GM21423 (cell line): ENCODE measurements around the gene PIP4P1.
A peak's percentile ranks its signal among the peaks of the same experiment; 100 is the strongest.

Experiments used
- ATAC-seq: cut with Tn5 transposase; IDR thresholded peaks from one replicate; pipeline ENCODE4 v1.9.1; 2021; ENCODE audit warnings: mild to moderate bottlenecking, moderate library complexity; ENCODE audit not compliant: unreplicated experiment

Gene PIP4P1

DNA sequence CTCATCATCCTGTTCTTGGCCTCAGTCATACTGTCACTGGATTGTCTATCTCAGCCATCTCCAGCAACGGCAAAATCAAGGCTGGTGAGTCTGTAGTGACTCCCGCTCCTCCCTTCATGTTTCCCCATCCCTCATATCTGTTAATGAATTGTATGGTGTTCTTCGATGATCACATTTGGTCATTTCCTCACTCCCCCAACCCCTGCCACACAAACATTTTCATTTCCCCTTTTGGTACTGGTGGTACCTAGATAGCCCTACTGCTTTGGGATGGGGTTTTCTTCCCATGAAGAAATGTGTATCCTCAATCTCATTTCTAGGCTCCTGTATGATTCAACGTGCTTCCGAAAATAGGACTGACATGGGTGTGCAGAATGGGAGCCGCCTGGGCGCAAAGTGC is 22.6 kb downstream of the PIP4P1 start:
- ATAC-seq = no peak

DNA sequence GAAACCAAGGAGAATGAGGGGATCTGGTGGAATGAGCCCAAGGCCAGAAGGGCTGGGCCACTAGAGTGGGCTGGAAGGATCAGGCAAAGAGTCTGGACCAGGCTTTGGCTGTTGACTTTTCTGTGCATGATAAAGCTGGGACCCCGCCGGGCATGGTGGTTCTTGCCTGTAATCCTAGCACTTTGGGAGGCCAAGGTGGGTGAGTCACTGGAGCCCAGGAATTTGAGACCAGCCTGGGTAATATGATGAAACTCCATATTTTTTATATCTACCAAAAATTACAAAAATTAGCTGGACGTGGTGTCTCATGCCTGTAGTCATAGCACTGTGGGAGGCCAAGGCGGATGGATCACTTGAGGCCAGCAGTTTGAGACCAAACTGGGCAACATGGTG is 24.9 kb downstream of the PIP4P1 start:
- no peak for ATAC-seq

- no peak for ATAC-seq
These were observed 25.5 kb downstream of the PIP4P1 start, which contains the start of gene KLHL33 for GRCh38 chr14:20435582-20436362. Gene KLHL33, minus strand, starts transcription at chr14:20436166. Its CDS starts 355 bp downstream, at chr14:20435811.

DNA sequence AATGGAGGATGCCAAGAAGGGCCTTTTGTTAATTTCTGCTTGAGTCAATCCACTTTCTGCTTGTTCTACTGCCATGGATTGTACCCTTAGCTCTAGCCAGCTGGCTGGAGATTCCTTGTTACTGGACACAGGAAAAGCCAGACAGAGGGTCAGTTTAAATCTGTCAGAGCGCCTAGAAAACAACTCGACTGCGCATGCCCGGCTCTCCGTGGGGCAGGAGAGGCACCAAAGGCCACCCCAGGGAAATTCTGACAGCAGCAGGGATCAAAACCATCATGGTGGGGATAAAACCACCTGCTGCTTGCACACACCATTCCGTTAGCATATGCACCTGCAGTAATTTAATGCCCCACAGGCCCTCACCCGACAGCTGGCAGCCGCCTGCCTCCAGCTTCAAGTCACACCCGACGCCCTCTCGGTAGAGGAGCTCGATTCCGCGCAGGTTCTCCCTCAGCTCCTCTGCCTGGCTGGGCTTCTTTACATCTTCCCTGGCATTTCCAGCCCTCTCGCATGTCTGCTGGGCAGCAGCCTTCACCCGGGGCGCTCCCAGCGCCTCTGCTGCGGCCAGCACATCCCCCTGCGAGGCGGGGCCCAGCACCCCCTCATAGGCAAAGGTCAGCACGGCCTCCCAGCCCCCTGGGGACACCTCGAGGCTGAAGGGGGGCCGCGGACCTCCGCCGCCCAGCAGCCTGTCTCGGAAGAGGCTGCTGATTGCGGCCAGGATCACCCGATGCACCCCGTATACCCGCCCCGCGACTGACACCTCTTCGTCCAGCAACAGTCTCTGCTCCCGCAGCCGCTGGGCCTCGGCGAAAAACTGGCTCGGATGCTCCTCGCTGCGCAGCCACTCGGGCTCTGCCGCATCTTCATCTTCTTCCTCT is 26.3 kb downstream of the PIP4P1 start:
- no peak for ATAC-seq

DNA sequence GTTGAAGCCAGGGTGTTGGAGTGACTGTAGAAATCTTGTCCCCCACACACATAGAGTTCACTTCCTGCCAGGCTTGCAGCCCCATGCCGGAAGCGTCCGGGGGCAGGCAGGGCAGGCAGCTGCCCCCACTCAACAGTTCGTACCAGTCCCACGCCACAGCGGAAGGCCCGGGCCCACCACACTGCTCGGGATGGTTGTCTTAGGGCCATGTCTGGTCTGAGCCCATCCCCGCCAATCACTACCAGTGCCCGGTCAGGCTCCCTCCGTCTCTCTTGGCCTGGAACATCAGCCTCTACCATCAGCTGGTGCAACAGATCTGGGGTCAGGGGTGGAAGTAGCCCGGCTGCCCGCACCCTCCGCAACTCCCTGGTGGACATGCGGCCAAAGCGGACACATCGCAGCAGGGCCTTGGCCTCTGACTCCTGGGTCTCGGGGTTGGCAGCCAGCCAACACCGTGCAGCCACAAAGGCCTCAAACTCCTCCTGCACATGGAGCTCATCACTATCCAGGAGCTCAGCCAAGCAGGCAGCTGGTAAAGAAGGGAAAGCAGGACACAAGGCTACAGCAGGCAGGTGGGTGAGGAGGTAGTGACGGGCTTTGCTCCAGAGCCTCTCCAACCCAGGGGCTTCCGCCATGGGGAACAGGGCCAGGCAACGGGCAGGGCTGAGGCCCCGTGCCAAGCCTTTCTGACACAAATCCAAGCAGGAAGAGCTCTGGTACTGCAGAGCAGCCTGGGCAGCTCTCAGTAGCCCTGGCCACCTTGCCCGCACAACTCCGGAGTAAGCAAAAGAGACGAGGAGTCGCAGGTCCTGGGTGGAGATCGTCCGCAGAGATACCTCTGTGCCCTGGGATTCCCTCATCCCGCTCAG is 31.2 kb downstream of the PIP4P1 start:
- no peak for ATAC-seq

DNA sequence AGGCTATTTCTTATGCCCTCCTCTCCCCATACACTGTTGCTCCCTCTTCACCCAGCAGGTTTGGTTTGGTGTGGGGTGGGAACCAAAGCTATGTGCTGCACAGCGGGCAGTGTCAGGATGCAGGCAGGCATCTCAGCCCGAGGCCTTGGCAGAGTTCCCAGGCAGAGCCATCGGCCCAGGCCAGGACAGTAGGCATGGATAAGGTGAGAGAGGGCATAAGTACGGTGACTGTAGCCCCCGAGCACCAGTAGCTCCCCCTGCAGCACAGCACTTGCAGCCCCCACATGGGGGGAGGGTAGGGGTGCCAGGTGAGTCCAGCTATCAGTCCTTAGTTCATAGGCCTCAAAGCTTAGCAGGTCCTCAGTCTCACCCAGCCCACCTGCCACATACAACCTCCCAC is 32.4 kb downstream of the PIP4P1 start:
- ATAC-seq = no peak

- peak; percentile 23 for ATAC-seq
These were observed 33.2 kb downstream of the PIP4P1 start for GRCh38 chr14:20428010-20428365.

GRCh38 chr14:20427231-20428009 is 33.8 kb downstream of the PIP4P1 start:
- peak; percentile 69 for ATAC-seq

GRCh38 chr14:20424851-20425250 is 36.4 kb downstream of the PIP4P1 start:
- no peak for ATAC-seq

DNA sequence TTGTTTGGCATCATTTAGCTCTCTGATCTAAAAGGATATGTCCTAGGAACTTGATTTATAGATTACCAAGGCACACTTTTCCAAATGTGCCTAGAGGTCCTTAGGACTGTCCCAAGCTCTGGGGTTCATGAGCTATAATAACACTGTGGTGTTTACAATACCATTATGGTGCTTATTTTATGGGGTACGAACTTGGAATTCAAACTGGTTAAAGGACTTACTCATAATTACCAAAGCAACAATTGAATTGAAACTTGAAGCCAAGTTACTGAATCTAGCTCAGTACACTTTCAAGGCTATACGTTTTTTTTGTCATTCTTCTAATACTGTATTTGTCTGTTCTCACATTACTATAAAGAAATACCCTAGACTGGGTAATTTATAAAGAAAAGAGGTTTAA is 38.3 kb downstream of the PIP4P1 start:
- no peak for ATAC-seq

GRCh38 chr14:20421267-20421666 is 40.0 kb downstream of the PIP4P1 start:
- ATAC-seq = no peak

- ATAC-seq = no peak
These were observed 41.8 kb downstream of the PIP4P1 start for GRCh38 chr14:20419419-20419818.

GRCh38 chr14:20418501-20418909 is 42.7 kb downstream of the PIP4P1 start:
- no peak for ATAC-seq

DNA sequence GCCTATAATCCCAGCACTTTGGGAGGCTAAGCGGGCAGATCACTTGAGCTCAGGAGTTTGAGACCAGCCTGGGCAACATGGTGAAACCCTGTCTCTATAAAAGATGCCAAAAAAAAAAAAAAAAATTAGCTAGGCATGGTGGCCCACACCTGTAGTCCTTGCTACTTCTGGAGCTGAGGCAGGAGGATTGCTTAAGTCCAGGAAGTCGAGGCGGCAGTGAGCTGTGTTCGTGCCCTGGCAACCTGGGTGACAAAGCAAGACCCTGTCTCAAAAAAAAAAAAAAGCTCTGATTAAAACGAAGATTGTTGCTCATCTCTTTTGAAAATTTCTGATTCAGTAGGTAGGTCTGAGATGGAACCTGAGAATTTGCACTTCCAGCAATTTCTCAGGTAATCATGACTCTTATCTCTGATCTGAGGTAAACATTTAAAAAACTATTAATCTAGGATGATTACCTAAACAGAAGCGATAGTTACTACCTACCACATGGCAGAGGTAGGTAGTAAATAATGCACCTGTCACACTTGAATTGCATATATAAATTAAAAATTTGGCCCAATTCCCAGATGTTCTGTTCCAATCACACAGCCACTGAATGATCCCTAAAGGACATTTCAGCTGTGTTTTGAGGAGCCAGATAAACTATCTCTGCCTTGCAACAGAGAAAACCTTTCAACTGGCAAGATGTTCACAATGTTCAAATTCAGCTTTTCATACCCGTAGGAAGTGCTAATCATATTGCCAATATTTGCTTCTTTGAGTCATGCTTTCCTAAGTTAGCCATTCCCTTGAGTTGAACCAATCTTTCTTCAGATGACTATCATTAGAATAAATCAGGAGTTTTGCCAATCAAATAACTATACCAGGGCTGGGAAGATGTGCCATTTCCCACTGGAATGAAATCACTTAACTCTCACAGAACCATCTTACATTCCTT is 43.7 kb downstream of the PIP4P1 start:
- ATAC-seq = no peak

DNA sequence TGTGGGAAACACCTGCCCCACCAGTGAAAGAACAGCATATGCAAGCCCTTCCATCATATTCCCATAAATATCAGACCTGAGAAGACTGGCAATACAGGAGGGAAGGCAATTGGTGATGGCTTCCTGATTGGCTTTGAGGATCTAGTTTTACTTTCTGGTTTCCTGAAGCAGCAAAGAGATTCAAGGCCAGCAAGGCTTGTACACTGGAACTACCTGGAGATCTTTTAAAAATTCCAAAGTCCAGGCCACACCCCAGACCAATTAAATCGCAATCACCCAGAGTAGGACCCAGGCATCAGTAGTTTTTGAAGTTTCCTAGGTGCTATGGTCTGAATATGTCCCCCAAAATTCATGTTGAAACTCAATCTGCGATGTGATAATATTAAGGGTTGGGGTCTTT is 45.0 kb downstream of the PIP4P1 start:
- no peak for ATAC-seq

DNA sequence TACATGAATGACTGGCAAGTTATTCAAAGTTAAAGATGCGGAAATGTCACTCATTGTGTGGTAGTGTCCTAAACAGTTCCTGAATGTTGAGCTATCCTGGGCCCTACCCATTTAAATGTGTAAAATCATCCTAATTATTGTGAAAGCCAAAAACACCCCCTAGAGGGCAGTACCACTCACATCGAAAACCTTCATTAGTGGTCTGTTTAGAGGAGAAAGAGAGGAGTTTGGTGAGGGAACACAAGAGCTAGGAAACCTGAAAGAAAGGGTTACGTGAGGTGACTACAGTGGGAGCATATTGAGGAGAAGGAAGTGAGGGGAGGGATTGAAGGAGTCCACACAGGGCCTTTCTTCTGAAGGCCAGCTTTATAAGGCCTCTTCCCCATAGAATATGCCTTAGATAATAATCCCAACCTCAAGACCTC is 45.4 kb downstream of the PIP4P1 start:
- no peak for ATAC-seq

GRCh38 chr14:20413744-20414082 is 47.5 kb downstream of the PIP4P1 start:
- peak; percentile 42 for ATAC-seq

GRCh38 chr14:20412876-20413743 is 48.1 kb downstream of the PIP4P1 start, which contains the start of gene TEP1:
Gene TEP1, minus strand, starts transcription at chr14:20413501. Its CDS starts 5,062 bp downstream, at chr14:20408439.
- peak; percentile 66 for ATAC-seq
